ENCODE measurements around the gene SH3GLB1.

Gene SH3GLB1

DNA sequence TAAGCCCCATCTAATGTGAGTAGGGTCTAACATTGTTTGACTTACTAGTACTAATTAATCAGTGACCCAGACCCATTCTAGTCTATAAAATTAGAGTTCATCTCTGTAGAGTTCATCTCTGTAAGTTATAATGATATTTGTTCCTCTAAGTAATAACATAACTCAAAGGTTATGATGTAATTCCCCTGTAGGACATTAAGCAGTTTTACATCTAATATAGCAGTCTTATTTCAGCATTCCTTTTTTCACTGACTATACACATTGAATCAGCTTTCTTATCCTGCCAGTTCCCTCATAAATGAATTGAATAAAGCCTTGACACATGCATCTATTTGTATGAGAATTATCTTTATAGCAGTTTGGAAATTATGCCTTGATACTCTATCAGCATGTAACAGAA lies 90.9 kb downstream of the SH3GLB1 start:
- Histone ChIP-seq H2AFZ (ENCODE audit: low read depth) (no peak overlapping the region), H3K4me1 (ENCODE audit: low read depth, poor library complexity, severe bottlenecking) (no peaks in the 10 kb centered on the region), H3K4me2 (no peak overlapping the region), H3K27ac (no peak overlapping the region), H3K79me2 (ENCODE audit: insufficient read depth, low read depth) (no peaks in the 10 kb centered on the region), H3K27me3 (ENCODE audit: insufficient read depth, low read depth) (no peaks in the 10 kb centered on the region), H4K20me1 (ENCODE audit: insufficient read depth) (no peaks in the 10 kb centered on the region), H3K36me3 (ENCODE audit: insufficient read depth) (no peaks in the 10 kb centered on the region), H3K4me3 (IDR thresholded peaks at IDR 0.05; ENCODE audit: insufficient read depth, low read depth, low read length) (no peak overlapping the region), H3K9ac (no peak overlapping the region)
- TF ChIP-seq, protein P1, sequence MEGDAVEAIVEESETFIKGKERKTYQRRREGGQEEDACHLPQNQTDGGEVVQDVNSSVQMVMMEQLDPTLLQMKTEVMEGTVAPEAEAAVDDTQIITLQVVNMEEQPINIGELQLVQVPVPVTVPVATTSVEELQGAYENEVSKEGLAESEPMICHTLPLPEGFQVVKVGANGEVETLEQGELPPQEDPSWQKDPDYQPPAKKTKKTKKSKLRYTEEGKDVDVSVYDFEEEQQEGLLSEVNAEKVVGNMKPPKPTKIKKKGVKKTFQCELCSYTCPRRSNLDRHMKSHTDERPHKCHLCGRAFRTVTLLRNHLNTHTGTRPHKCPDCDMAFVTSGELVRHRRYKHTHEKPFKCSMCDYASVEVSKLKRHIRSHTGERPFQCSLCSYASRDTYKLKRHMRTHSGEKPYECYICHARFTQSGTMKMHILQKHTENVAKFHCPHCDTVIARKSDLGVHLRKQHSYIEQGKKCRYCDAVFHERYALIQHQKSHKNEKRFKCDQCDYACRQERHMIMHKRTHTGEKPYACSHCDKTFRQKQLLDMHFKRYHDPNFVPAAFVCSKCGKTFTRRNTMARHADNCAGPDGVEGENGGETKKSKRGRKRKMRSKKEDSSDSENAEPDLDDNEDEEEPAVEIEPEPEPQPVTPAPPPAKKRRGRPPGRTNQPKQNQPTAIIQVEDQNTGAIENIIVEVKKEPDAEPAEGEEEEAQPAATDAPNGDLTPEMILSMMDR (conservative IDR thresholded peaks at IDR 0.05; ENCODE audit: low read depth, low read length) = no peak
